Measurements from ENCODE around the gene FMN1.

FMN1 gene

GRCh38 chr15:32807331-32807730, 387.2 kb downstream of the FMN1 start:
- in situ Hi-C loops (cut with MboI; ENCODE audit: low sequenced_read_pairs), result no loop called here

DNA sequence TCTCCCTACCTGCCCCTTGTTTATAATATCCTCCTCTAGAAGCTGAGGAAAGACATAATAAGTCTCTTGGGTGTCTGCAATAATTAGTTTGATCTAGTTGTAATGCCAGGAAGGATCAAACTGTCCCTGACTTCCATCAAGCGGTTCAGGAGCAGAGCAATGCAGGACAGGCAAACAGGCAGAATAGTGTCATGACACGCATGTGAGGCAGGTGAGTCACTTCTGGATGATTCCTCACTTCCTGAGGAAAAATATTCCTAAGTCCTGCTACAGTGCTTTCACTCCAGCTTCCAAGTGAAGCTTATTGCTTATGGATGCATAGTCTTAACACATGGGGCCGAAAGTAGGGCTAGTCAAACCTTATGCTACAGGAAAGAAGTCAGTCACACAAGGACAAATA, 390.9 kb downstream of the FMN1 start:
- in situ Hi-C loops (cut with MboI; ENCODE audit: low sequenced_read_pairs), result no loop called here

GRCh38 chr15:32802286-32802936, 392.1 kb downstream of the FMN1 start:
- in situ Hi-C loops (cut with MboI; ENCODE audit: low sequenced_read_pairs), result no loop called here

GRCh38 chr15:32799936-32800535, 394.5 kb downstream of the FMN1 start:
- in situ Hi-C loops (cut with MboI; ENCODE audit: low sequenced_read_pairs), result no loop called here

- in situ Hi-C loops (cut with MboI; ENCODE audit: low sequenced_read_pairs), result no loop called here
Observed at GRCh38 chr15:32796856-32797255, 397.7 kb downstream of the FMN1 start.

GRCh38 chr15:32794973-32795372, 399.5 kb downstream of the FMN1 start:
- in situ Hi-C loops (cut with MboI; ENCODE audit: low sequenced_read_pairs), result no loop called here

GRCh38 chr15:32792436-32792835, 402.1 kb downstream of the FMN1 start:
- in situ Hi-C loops (cut with MboI; ENCODE audit: low sequenced_read_pairs), result no loop called here

DNA sequence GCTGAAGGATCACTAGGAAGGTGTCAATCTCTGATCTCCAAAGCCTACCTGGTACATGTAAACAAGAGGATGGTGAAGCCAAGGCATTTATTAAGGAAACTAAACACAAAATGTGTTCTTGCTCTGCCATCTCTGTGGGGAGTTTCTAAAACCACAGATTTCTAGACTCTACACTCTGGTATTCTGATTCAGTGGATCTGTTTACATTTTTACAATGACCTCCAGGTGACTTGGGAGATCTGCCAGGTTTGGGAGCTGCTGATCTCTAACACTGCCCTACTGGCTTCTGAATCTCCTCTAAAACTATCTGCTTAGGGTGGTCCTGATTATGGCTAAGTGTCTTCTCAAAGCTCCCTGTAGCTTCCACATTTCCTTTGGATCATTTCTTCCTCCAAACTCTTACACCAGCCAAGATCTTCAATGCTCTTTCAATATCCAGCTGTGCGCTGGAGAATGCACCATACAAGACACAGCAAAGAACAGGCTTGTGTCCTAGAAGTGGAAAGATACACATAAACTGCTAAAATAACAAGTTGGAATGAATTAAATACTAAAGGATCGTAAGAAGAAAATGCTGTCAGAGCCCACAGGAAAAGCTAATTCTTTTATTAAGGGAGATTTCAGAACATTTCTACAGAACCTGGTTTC, 404.0 kb downstream of the FMN1 start:
- in situ Hi-C loops (cut with MboI; ENCODE audit: low sequenced_read_pairs), result no loop called here

DNA sequence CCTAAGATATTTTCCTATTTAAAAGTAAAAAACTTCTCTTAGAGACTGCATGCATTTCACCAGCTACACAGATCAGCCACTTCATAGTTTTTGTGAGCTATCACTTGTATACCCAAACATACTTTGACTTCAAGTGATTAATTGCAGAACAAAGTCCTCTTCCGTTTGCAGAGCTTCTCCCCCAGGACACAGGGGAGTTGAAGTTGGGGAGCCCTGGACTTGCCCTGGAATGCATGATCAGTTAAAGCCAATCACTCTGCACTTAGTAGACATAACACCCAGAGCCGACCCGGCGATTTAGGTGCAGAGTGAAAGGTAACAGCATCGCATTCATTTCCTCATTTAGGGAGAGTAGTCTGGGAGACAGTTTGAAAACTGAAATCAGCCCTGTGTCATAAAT, 406.6 kb downstream of the FMN1 start:
- in situ Hi-C loops (cut with MboI; ENCODE audit: low sequenced_read_pairs), result no loop called here

- in situ Hi-C loops (cut with MboI; ENCODE audit: low sequenced_read_pairs), result no loop called here
Observed at GRCh38 chr15:32786906-32787305, 407.6 kb downstream of the FMN1 start.

DNA sequence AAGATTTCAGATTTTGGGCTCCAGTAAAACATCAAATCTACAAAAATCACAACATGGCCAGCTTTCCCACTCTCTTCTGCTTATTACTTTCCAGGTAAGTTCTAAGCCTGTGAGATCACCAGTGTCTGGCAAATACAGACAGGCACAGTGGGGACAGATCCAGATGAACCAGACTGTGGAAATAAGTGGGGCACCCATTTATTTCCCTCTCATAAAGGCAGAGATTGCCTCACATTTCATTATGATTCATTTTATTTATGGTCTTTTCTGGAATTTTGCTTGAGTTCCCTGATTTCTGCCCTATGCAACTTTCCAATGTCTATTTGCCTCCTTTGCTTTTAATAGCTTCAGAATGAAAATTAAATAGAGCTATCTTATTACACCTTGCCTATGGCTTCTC, 409.9 kb downstream of the FMN1 start:
- in situ Hi-C loops (cut with MboI; ENCODE audit: low sequenced_read_pairs), result no loop called here

DNA sequence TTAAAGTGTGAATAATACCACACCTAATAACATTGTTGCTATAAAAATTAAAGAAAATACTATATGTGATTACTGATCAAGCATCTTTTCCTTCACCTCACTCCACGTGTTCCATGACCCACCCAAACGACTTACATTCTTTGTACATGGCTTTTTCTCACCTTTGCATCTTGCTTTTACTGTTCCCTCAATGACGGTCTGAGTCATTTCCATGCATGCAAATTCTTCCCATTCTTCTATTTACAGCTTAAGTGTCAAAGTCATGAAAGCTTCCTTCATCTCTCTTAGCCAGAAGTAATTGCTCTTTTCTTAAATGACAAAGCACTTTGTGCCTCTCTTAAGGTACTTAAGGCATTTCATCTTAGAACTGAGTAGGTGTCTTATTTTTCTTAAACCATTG, 412.7 kb downstream of the FMN1 start:
- in situ Hi-C loops (cut with MboI; ENCODE audit: low sequenced_read_pairs), result no loop called here

DNA sequence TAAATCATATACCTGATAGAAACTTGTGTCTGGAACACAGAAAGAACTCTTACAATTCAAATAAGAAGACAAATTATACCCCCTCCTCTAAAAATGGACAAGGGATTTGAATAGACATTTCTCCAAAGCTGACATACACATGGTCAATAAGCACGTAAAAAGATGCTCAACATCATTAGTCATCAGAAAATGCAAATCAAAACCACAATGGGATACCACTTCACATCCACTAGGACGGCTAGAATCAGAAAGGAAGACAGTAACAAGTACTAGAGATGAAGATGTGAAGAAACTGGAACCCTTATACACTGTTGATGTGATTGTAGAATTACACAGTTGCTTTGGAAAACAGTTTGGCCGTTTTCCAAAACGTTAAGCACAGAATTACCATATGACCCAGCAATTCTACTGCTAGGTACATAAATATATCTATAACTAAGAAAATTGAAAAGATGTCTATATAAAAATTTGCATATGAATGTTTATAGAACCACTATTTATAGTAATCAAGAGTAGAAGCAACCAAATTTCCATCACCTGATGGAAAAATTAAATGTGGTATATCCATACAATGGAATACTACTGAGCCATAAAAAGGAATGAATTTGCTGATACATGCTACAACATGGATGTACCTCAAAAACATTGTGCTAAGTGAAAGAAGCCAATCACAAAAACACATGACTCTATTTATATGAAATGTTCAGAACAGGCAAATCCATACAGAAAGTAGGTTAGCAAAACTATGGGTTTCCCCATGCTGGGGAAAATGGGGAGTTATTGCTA, 415.9 kb downstream of the FMN1 start:
- in situ Hi-C loops (cut with MboI; ENCODE audit: low sequenced_read_pairs), result no loop called here

GRCh38 chr15:32775103-32775502, 419.4 kb downstream of the FMN1 start:
- in situ Hi-C loops (cut with MboI; ENCODE audit: low sequenced_read_pairs), result no loop called here

DNA sequence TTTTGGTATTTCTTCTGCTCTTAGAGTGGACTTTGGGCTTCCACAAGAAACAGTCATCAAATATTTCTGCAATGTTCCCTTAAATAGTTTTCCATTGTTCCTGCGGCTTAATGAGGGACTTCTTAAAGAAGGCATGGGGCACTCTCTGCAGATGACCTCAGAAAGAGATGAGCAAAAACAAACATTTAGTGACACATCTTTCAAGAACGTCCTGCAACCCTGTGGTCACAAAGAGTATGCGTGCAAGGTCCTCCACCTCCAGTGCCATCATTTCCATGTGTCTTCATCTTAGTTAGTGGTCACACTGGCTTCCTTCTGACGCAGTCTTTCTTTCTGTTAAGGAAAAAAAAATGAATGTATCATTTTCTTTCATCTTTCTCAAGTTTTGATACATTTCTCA, 420.5 kb downstream of the FMN1 start:
- in situ Hi-C loops (cut with MboI; ENCODE audit: low sequenced_read_pairs), result no loop called here

- in situ Hi-C loops (cut with MboI; ENCODE audit: low sequenced_read_pairs), result no loop called here
Observed at GRCh38 chr15:32767236-32767635, 427.3 kb downstream of the FMN1 start.

- in situ Hi-C loops (cut with MboI; ENCODE audit: low sequenced_read_pairs), result no loop called here
Observed at GRCh38 chr15:32766101-32766500, 428.4 kb downstream of the FMN1 start.

- in situ Hi-C loops (cut with MboI; ENCODE audit: low sequenced_read_pairs), result no loop called here
Observed at GRCh38 chr15:32765236-32765635, 429.3 kb downstream of the FMN1 start.

DNA sequence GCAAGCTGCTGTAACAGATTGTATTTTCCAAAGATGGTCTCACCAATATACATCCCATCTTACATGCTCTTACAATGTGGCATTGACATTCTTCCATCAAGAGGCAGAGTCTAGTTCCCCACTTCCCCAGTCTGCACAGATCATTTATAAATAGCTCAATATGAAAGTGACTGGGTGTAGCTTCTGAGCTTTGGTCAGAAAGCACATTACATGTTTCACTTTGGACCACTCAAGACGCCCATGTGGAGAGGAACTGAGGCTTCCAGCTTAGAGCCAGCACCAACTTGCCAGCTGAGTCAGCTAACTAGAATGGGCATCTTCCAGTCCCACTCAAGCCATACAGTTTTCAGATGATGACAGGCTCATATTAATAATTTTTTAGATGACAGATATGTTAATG, 431.2 kb downstream of the FMN1 start:
- in situ Hi-C loops (cut with MboI; ENCODE audit: low sequenced_read_pairs), result no loop called here

DNA sequence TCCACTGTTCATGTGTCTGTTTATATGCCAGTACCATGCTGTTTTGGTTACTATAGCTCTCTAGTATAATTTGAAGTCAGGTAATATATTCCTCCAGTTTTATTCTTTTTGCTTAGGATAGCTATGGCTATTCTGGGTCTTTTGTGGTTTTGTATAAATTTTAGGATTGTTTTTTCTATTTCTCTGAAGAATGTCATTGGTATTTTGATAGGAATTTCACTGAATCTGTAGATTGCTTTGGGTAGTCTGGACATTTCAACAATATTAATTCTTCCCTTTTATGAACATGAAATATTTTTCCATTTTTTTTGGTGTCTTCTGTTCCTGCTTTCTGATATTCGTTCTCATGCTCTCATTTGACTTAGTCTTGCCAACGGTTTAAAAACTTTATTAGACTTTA, 437.1 kb downstream of the FMN1 start:
- in situ Hi-C loops (cut with MboI; ENCODE audit: low sequenced_read_pairs), result no loop called here

DNA sequence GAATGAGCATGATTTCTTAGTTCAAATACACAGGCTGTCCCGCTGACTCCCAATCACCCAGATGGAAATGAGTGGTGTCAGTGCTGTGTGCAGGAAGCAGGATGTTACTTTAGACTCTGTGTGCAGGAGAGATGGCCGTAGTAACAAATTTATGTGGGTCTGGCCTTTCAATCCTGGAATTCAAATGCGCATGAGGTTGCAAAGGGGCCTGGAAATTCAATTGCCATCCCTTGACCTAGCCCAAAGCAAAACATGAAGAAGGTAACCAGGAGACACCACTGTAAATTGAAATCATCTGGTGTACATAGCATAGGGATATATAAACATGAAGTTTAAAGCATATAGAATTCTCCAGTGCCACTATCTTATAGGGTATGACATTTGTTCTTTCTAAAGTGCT, 443.5 kb downstream of the FMN1 start:
- in situ Hi-C loops (cut with MboI; ENCODE audit: low sequenced_read_pairs), result no loop called here

GRCh38 chr15:32747921-32748342, 446.6 kb downstream of the FMN1 start:
- in situ Hi-C loops (cut with MboI; ENCODE audit: low sequenced_read_pairs), result no loop called here
